Measurements from ENCODE around the gene DDX25.

The DDX25 gene

DNA sequence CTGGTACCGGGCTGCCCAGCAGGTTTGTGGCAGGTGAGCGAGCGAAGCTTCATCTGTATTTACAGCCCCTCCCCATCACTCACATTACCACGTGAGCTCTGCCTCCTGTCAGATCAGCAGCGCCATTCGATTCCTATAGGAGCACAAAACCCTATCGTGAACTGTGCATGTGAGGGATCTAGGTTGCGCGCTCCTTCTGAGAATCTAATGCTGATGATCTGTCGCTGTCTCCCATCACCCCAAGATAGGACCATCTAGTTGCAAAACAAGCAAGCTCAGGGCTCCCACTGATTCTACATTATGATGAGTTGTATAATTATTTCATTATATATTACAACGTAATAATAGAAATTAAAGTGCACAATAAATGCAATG, 25.8 kb downstream of the DDX25 start:
- H4K20me1 ChIP-seq (ENCODE audit: low read depth, low read length), result no peaks in the 10 kb centered on the region
- H3K4me2 ChIP-seq (ENCODE audit: low read depth, low read length, poor library complexity, severe bottlenecking), result no peak overlapping the region
- TF ChIP-seq, protein P1, sequence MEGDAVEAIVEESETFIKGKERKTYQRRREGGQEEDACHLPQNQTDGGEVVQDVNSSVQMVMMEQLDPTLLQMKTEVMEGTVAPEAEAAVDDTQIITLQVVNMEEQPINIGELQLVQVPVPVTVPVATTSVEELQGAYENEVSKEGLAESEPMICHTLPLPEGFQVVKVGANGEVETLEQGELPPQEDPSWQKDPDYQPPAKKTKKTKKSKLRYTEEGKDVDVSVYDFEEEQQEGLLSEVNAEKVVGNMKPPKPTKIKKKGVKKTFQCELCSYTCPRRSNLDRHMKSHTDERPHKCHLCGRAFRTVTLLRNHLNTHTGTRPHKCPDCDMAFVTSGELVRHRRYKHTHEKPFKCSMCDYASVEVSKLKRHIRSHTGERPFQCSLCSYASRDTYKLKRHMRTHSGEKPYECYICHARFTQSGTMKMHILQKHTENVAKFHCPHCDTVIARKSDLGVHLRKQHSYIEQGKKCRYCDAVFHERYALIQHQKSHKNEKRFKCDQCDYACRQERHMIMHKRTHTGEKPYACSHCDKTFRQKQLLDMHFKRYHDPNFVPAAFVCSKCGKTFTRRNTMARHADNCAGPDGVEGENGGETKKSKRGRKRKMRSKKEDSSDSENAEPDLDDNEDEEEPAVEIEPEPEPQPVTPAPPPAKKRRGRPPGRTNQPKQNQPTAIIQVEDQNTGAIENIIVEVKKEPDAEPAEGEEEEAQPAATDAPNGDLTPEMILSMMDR (IDR thresholded peaks at IDR 0.05; ENCODE audit: insufficient read depth, low read length, poor library complexity, severe bottlenecking), result no peak
- TF ChIP-seq EZH2phosphoT487 (conservative IDR thresholded peaks at IDR 0.05; ENCODE audit: low read length), result no peak
- H3K9me2 ChIP-seq (replicated peaks; ENCODE audit: insufficient read depth, low read length), result no peaks in the 10 kb centered on the region
- H3K4me3 ChIP-seq (ENCODE audit: insufficient read depth, low read length, poor library complexity, severe bottlenecking), result no peak overlapping the region
- no peak overlapping the region for H2AFZ ChIP-seq (ENCODE audit: low read depth, low read length, severe bottlenecking)
- no peaks in the 10 kb centered on the region for H3K36me3 ChIP-seq (ENCODE audit: low read length)
- H3F3A ChIP-seq (ENCODE audit: insufficient read depth), result no peaks in the 10 kb centered on the region
- H3K9me3 ChIP-seq (ENCODE audit: insufficient read depth, low read length), result no peaks in the 10 kb centered on the region
- no peaks in the 10 kb centered on the region for H3K27me3 ChIP-seq (ENCODE audit: low read length)
- no peak overlapping the region for H3K27ac ChIP-seq (ENCODE audit: low read depth, low read length)
- no peaks in the 10 kb centered on the region for H3K79me2 ChIP-seq (ENCODE audit: insufficient read depth, low read length)
- H3K9ac ChIP-seq (ENCODE audit: low read length), result no peak overlapping the region

DNA sequence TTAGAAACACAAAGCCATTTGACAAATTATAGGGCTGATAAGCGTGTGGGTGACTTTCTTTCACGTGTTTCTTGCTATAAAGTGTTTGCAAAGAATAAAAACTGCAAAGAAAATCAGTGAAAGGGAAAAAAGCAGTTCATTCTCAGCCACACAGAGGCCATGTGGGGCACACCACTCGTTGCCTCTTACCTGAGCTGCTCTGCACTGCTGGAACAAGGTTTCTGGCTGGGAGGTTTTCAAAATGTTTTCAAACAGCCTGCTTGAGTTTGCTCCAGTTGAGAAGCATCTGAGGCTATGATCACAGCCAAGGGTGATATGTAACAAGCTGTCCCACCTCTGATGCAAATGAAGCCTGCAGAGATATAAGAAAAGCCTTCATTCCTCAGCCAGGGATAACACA, 26.8 kb downstream of the DDX25 start:
- no peak overlapping the region for H3K27ac ChIP-seq (ENCODE audit: low read depth, low read length)
- H3K4me2 ChIP-seq (ENCODE audit: low read depth, low read length, poor library complexity, severe bottlenecking), result no peak overlapping the region

DNA sequence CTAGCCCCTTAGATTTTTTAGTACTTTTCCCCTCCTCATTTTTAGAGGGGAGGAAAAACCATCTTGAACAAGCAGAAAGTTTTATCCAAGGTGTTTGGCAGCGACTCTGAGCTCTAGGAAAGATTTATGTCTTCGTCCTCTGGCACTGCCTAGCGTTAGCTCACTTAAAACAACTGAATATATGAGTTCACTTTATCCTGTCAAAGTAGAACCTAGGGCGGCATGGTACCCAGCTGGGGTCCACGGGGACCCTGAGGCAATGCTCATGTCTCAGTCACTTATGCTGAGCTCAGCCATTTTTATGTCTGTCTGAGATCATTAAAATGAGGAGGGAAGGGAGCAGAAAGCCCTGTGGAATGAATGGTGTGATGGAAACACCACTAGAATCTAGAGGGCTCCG, 27.4 kb downstream of the DDX25 start:
- Histone ChIP-seq H4K20me1 (ENCODE audit: low read depth, low read length) (no peaks in the 10 kb centered on the region), H3K4me2 (ENCODE audit: low read depth, low read length, poor library complexity, severe bottlenecking) (no peak overlapping the region), H3F3A (ENCODE audit: insufficient read depth) (no peaks in the 10 kb centered on the region), H3K27me3 (ENCODE audit: low read length) (no peaks in the 10 kb centered on the region), H2AFZ (ENCODE audit: low read depth, low read length, severe bottlenecking) (no peak overlapping the region), H3K9me2 (replicated peaks; ENCODE audit: insufficient read depth, low read length) (no peaks in the 10 kb centered on the region), H3K79me2 (ENCODE audit: insufficient read depth, low read length) (no peaks in the 10 kb centered on the region), H3K27ac (ENCODE audit: low read depth, low read length) (no peak overlapping the region), H3K9me3 (ENCODE audit: insufficient read depth, low read length) (no peaks in the 10 kb centered on the region), H3K36me3 (ENCODE audit: low read length) (no peaks in the 10 kb centered on the region), H3K4me3 (ENCODE audit: insufficient read depth, low read length, poor library complexity, severe bottlenecking) (no peak overlapping the region), H3K9ac (ENCODE audit: low read length) (no peak overlapping the region)
- TF ChIP-seq, protein P1 (IDR thresholded peaks at IDR 0.05; ENCODE audit: insufficient read depth, low read length, poor library complexity, severe bottlenecking), result no peak
- no peak for TF ChIP-seq EZH2phosphoT487 (conservative IDR thresholded peaks at IDR 0.05; ENCODE audit: low read length)

More for the DNA sequence above, 26.8 kb downstream of the DDX25 start:
- H2AFZ ChIP-seq (ENCODE audit: low read depth, low read length, severe bottlenecking), result no peak overlapping the region
- H3K79me2 ChIP-seq (ENCODE audit: insufficient read depth, low read length), result no peaks in the 10 kb centered on the region
- H3K9me3 ChIP-seq (ENCODE audit: insufficient read depth, low read length), result no peaks in the 10 kb centered on the region
- no peaks in the 10 kb centered on the region for H3K27me3 ChIP-seq (ENCODE audit: low read length)
- H3K36me3 ChIP-seq (ENCODE audit: low read length), result no peaks in the 10 kb centered on the region
- no peaks in the 10 kb centered on the region for H3K9me2 ChIP-seq (replicated peaks; ENCODE audit: insufficient read depth, low read length)
- H3K4me3 ChIP-seq (ENCODE audit: insufficient read depth, low read length, poor library complexity, severe bottlenecking), result no peak overlapping the region
- H3F3A ChIP-seq (ENCODE audit: insufficient read depth), result no peaks in the 10 kb centered on the region
- H3K9ac ChIP-seq (ENCODE audit: low read length), result no peak overlapping the region
- H4K20me1 ChIP-seq (ENCODE audit: low read depth, low read length), result no peaks in the 10 kb centered on the region
- TF ChIP-seq, protein P1 (IDR thresholded peaks at IDR 0.05; ENCODE audit: insufficient read depth, low read length, poor library complexity, severe bottlenecking), result no peak
- TF ChIP-seq EZH2phosphoT487 (conservative IDR thresholded peaks at IDR 0.05; ENCODE audit: low read length), result no peak

Data from SU-DHL-6 (cell line).